SIG-M5 (cell line): ENCODE measurements around the gene PRSS12.
"Not testable (repeated sequence)": the region's sequence is repeated elsewhere in the genome, so short reads cannot be mapped to it uniquely, and the experiment has no call there.

Experiments used
- DNase-seq: peaks from one replicate; lab custom pipeline; 2025; lab: John Stamatoyannopoulos, UW

The PRSS12 gene

GRCh38 chr4:118322831-118323502 lies 29.8 kb downstream of the PRSS12 start:
- DNase-seq = no peak

GRCh38 chr4:118318931-118319330 lies 33.9 kb downstream of the PRSS12 start:
- DNase-seq = no peak

- no peak for DNase-seq
Observed at GRCh38 chr4:118317691-118318090, 35.1 kb downstream of the PRSS12 start.

GRCh38 chr4:118314221-118314620 lies 38.6 kb downstream of the PRSS12 start:
- DNase-seq = no peak

- no peak for DNase-seq
Observed at GRCh38 chr4:118313098-118313497, 39.7 kb downstream of the PRSS12 start.

GRCh38 chr4:118308306-118309030 lies 44.3 kb downstream of the PRSS12 start:
- no peak for DNase-seq

GRCh38 chr4:118307643-118308042 lies 45.2 kb downstream of the PRSS12 start:
- no peak for DNase-seq

- DNase-seq = not testable (repeated sequence)
Observed at GRCh38 chr4:118299619-118300018, 53.2 kb downstream of the PRSS12 start.

- DNase-seq = no peak
Observed at GRCh38 chr4:118296729-118297128, 56.1 kb downstream of the PRSS12 start.

- no peak for DNase-seq
Observed at GRCh38 chr4:118290951-118291350, 61.9 kb downstream of the PRSS12 start.

- no peak for DNase-seq
Observed at GRCh38 chr4:118289794-118290193, 63.0 kb downstream of the PRSS12 start.

GRCh38 chr4:118287711-118288451 lies 64.9 kb downstream of the PRSS12 start:
- DNase-seq = no peak

GRCh38 chr4:118286685-118287084 lies 66.1 kb downstream of the PRSS12 start:
- no peak for DNase-seq

GRCh38 chr4:118285931-118286330 lies 66.9 kb downstream of the PRSS12 start:
- no peak for DNase-seq

GRCh38 chr4:118284169-118284568 lies 68.6 kb downstream of the PRSS12 start:
- DNase-seq = peak; percentile 74

- peak; percentile 47 for DNase-seq
Observed at GRCh38 chr4:118282692-118283091, 70.1 kb downstream of the PRSS12 start.

- DNase-seq = no peak
Observed at GRCh38 chr4:118281611-118282442, 71.0 kb downstream of the PRSS12 start.

- no peak for DNase-seq
Observed at GRCh38 chr4:118280501-118281218, 72.1 kb downstream of the PRSS12 start.

- no peak for DNase-seq
Observed at GRCh38 chr4:118279920-118280432, 72.8 kb downstream of the PRSS12 start.

- DNase-seq = no peak
Observed at GRCh38 chr4:118279328-118279727, 73.5 kb downstream of the PRSS12 start.
